ENCODE measurements around the gene ENTR1.

GRCh38 chr9:136352682-136353081 lies 57.7 kb downstream of the ENTR1 start:
- TF ChIP-seq CTCF (IDR thresholded peaks at IDR 0.05) (no peak), POLR2A (IDR thresholded peaks at IDR 0.05) (no peak)
